ENCODE data around the gene KLK14. TPM values are rescaled to one million over a fixed set of nuclear protein-coding genes. Genes with fewer than 3 reads are reported as not detected.

Gene KLK14
- total RNA-seq, 1 experiment from 2014 or later: 0.76 TPM

DNA sequence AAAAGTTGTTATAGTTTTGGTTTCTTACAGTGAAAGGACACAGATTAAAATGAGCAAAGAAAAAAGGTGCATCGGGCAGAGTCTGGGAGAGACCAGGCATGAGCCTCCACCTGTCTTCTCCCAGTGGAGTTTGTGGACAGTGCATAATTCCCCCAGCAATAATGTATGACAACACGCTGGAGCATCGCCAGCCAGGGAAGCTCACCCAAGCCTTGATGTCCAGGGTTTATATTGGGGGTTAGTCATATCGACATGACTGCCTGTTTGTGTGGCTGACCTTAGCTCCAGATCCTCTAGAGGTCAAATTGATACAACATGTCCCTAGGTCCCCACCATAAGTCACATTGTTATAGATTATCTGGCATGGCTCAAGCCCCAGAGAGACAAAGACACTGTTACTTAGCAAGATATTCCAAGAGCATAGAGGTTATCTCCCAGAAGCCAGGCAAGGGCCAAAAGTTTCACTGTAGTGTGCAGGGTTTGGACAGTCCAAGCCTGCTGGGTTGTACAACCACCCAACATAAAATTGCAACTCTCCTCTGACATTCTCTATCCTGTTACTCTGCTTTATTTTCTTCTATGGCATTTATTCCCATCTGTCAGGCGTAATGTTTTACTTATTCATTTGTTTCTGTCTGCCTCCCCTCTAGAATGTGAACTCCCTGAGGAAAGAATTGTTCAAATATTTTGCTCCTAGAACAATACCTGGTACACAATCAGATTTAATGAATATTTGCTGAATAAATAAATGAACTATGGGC is 12.2 kb downstream of the KLK14 start:
- BruUV-seq (replicated peaks): no TSS peak
- ChIA-PET POLR2A (no interaction called here), CTCF (no interaction called here), RAD21 (ENCODE audit: low non-redundant PET in 1 of 2, low total read pairs in 2 of 2, uncharacterized antibody in 2 of 2, unreplicated experiment in 2 of 2) (no interaction called here)
- Histone ChIP-seq H3K4me3 (replicated peaks in 1 of 2; ENCODE audit: low read depth in 1 of 2, low read length in 2 of 2) (no peak overlapping the region), H3K27me3 (ENCODE audit: insufficient read depth, low read length) (no peaks in the 10 kb centered on the region), H3K27ac (ENCODE audit: low read depth, low read length) (no peak overlapping the region), H3K4me2 (ENCODE audit: low read length) (no peak overlapping the region), H2AFZ (ENCODE audit: low read depth, low read length, poor library complexity, severe bottlenecking) (no peak overlapping the region), H3K36me3 (ENCODE audit: control insufficient read depth in 1 of 2, insufficient read depth in 2 of 2, low read length in 2 of 2) (no peaks in the 10 kb centered on the region), H3K79me2 (ENCODE audit: insufficient read depth, low read length) (no peaks in the 10 kb centered on the region), H3K4me1 (ENCODE audit: control insufficient read depth in 1 of 2, insufficient read depth in 2 of 2, low read length in 2 of 2) (peaks cover 0 to 6% of the 10 kb centered on the region in 2 experiments; a peak in 2 of 4 replicates), H4K20me1 (ENCODE audit: insufficient read depth) (no peaks in the 10 kb centered on the region), H3K9me3 (ENCODE audit: control insufficient read depth in 1 of 2, insufficient read depth in 1 of 2, low read depth in 1 of 2, low read length in 2 of 2) (no peaks in the 10 kb centered on the region), H3K9me2 (ENCODE audit: insufficient read depth) (no peaks in the 10 kb centered on the region), H3K9ac (ENCODE audit: low read length) (no peak overlapping the region)
- DNase-seq (ENCODE audit: low read depth, low spot score): no peak
- intact Hi-C loops (cut with micrococcal nuclease): no loop called here
- no peak for ATAC-seq
- TF ChIP-seq CBX3 (IDR thresholded peaks at IDR 0.05; ENCODE audit: low read depth) (no peak), SP1 (IDR thresholded peaks at IDR 0.05; ENCODE audit: low read depth) (no peak), ZFX (IDR thresholded peaks at IDR 0.05) (no peak), ZNF274 (IDR thresholded peaks at IDR 0.05; ENCODE audit: low read depth, low read length) (no peak), JUND (IDR thresholded peaks at IDR 0.05) (no peak), SRF (IDR thresholded peaks at IDR 0.05; ENCODE audit: low read depth) (no peak), EZH2phosphoT487 (IDR thresholded peaks at IDR 0.05; ENCODE audit: borderline replicate concordance) (no peak), POLR2AphosphoS5 (IDR thresholded peaks at IDR 0.05; ENCODE audit: low read depth, low read length) (no peak), TCF7L2 (IDR thresholded peaks at IDR 0.05; ENCODE audit: borderline replicate concordance, extremely low read depth, insufficient read depth, insufficient read length) (no peak), CEBPB (IDR thresholded peaks at IDR 0.05; ENCODE audit: low read depth) (no peak), EZH2 (IDR thresholded peaks at IDR 0.05) (no peak), POLR2A (IDR thresholded peaks at IDR 0.05; ENCODE audit: borderline replicate concordance, extremely low read depth, insufficient read depth, insufficient read length) (no peak), FOSL1 (IDR thresholded peaks at IDR 0.05; ENCODE audit: low read depth) (no peak), ELF1 (IDR thresholded peaks at IDR 0.05; ENCODE audit: borderline replicate concordance, low read depth) (no peak)
- TF ChIP-seq, protein P1, sequence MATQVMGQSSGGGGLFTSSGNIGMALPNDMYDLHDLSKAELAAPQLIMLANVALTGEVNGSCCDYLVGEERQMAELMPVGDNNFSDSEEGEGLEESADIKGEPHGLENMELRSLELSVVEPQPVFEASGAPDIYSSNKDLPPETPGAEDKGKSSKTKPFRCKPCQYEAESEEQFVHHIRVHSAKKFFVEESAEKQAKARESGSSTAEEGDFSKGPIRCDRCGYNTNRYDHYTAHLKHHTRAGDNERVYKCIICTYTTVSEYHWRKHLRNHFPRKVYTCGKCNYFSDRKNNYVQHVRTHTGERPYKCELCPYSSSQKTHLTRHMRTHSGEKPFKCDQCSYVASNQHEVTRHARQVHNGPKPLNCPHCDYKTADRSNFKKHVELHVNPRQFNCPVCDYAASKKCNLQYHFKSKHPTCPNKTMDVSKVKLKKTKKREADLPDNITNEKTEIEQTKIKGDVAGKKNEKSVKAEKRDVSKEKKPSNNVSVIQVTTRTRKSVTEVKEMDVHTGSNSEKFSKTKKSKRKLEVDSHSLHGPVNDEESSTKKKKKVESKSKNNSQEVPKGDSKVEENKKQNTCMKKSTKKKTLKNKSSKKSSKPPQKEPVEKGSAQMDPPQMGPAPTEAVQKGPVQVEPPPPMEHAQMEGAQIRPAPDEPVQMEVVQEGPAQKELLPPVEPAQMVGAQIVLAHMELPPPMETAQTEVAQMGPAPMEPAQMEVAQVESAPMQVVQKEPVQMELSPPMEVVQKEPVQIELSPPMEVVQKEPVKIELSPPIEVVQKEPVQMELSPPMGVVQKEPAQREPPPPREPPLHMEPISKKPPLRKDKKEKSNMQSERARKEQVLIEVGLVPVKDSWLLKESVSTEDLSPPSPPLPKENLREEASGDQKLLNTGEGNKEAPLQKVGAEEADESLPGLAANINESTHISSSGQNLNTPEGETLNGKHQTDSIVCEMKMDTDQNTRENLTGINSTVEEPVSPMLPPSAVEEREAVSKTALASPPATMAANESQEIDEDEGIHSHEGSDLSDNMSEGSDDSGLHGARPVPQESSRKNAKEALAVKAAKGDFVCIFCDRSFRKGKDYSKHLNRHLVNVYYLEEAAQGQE (IDR thresholded peaks at IDR 0.05; ENCODE audit: low read depth): no peak
- TF ChIP-seq, protein P2, sequence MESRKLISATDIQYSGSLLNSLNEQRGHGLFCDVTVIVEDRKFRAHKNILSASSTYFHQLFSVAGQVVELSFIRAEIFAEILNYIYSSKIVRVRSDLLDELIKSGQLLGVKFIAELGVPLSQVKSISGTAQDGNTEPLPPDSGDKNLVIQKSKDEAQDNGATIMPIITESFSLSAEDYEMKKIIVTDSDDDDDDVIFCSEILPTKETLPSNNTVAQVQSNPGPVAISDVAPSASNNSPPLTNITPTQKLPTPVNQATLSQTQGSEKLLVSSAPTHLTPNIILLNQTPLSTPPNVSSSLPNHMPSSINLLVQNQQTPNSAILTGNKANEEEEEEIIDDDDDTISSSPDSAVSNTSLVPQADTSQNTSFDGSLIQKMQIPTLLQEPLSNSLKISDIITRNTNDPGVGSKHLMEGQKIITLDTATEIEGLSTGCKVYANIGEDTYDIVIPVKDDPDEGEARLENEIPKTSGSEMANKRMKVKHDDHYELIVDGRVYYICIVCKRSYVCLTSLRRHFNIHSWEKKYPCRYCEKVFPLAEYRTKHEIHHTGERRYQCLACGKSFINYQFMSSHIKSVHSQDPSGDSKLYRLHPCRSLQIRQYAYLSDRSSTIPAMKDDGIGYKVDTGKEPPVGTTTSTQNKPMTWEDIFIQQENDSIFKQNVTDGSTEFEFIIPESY (IDR thresholded peaks at IDR 0.05; ENCODE audit: extremely low read depth, insufficient replicate concordance, low read length): no peak

Measured in HCT116 (cell line).